HepG2 (cell line): Measurements from ENCODE around the gene CDCA5. TPM values are rescaled to one million over a fixed set of nuclear protein-coding genes. Genes with fewer than 3 reads are reported as not detected.

ENCODE experiments used
- AHR ChIP-seq: IDR thresholded peaks from 2 replicates; pipeline ENCODE4 v1.6.1; 2018; ENCODE audit warnings: missing genetic modification reagents, missing compliant biosample characterization
- FOXK1 ChIP-seq: sonication (generic); formaldehyde crosslinking; IDR thresholded peaks from 2 replicates; pipeline ENCODE4 v1.4.0; 2020; ENCODE audit warnings: low read depth, missing genetic modification reagents, borderline replicate concordance
- HMG20A ChIP-seq: IDR thresholded peaks from 2 replicates; pipeline ENCODE4 v1.6.1; 2016; ENCODE audit warnings: borderline replicate concordance
- HNRNPL ChIP-seq: fragments of 200-400 bp; formaldehyde crosslinking; IDR thresholded peaks from 2 replicates; pipeline ENCODE4 v1.6.1; 2017; ENCODE audit warnings: mild to moderate bottlenecking, low read depth, low read length
- LBX2 ChIP-seq: sonication (generic); formaldehyde crosslinking; IDR thresholded peaks from 2 replicates; pipeline ENCODE4 v1.5.0; 2020; ENCODE audit warnings: missing genetic modification reagents, mild to moderate bottlenecking, borderline replicate concordance
- MTA1 ChIP-seq: sonication (generic); formaldehyde crosslinking; IDR thresholded peaks from 2 replicates; pipeline ENCODE4 v1.4.0; 2020; ENCODE audit warnings: missing genetic modification reagents, mild to moderate bottlenecking, borderline replicate concordance
- MXD4 ChIP-seq: IDR thresholded peaks from 2 replicates; pipeline ENCODE4 v1.6.1; 2016; ENCODE audit warnings: mild to moderate bottlenecking, missing biosample characterization, missing genetic modification reagents
- NAIF1 ChIP-seq: sonication (generic); formaldehyde crosslinking; IDR thresholded peaks from 2 replicates; pipeline ENCODE4 v1.5.0; 2020; ENCODE audit warnings: mild to moderate bottlenecking, missing genetic modification reagents, borderline replicate concordance
- NR3C1 ChIP-seq: sonication (generic); formaldehyde crosslinking; IDR thresholded peaks from 2 replicates; pipeline ENCODE4 v1.4.0; 2020; ENCODE audit warnings: missing genetic modification reagents
- PRPF4 ChIP-seq: fragments of 200-400 bp; formaldehyde crosslinking; IDR thresholded peaks from 2 replicates; pipeline ENCODE4 v1.6.1; 2016; ENCODE audit warnings: low read length, low read depth; ENCODE audit not compliant: poor library complexity, severe bottlenecking
- REPIN1 ChIP-seq: sonication (generic); formaldehyde crosslinking; IDR thresholded peaks from 2 replicates; pipeline ENCODE4 v1.8.0; 2022; ENCODE audit warnings: missing genetic modification reagents, low read depth, mild to moderate bottlenecking, borderline replicate concordance
- ZFP91 ChIP-seq: sonication (generic); formaldehyde crosslinking; IDR thresholded peaks from 2 replicates; pipeline ENCODE4 v1.9.0; 2022; ENCODE audit warnings: missing genetic modification reagents, mild to moderate bottlenecking, borderline replicate concordance
- ZGPAT ChIP-seq: IDR thresholded peaks from 2 replicates; pipeline ENCODE4 v1.6.1; 2016; ENCODE audit warnings: mild to moderate bottlenecking
- ZNF232 ChIP-seq: sonication (generic); formaldehyde crosslinking; IDR thresholded peaks from 2 replicates; pipeline ENCODE4 v1.4.0; 2020; ENCODE audit warnings: missing genetic modification reagents, borderline replicate concordance
- ZNF263 ChIP-seq: sonication (generic); formaldehyde crosslinking; IDR thresholded peaks from 2 replicates; pipeline ENCODE4 v1.4.0; 2020; ENCODE audit warnings: missing genetic modification reagents
- ZNF543 ChIP-seq: sonication (generic); formaldehyde crosslinking; IDR thresholded peaks from 2 replicates; pipeline ENCODE4 v1.4.0; 2020; ENCODE audit warnings: mild to moderate bottlenecking, missing genetic modification reagents
- ZNF7 ChIP-seq: IDR thresholded peaks from 2 replicates; pipeline ENCODE4 v1.6.1; 2016; ENCODE audit warnings: missing biosample characterization, missing genetic modification reagents
- ZNF776 ChIP-seq: sonication (generic); formaldehyde crosslinking; IDR thresholded peaks from 2 replicates; pipeline ENCODE4 v1.4.0; 2020; ENCODE audit warnings: mild to moderate bottlenecking, missing genetic modification reagents
- polyA plus RNA-seq, 8 experiments: library from polyadenylated mRNA; depleted of rRNA in 3 of 8; stranded (reverse) in 7 of 8; unstranded in 1 of 8; fragments of >200 nt; fragmentation: Illumina TruSeq in 4 of 8; extraction: Trizol in 4 of 8; gene quantifications; 2 replicates each; pipeline versions ENCODE4 v1.2.1 to v1.2.3, GENCODE V29; 2011 to 2016; ENCODE audit warnings: low read depth in 4 of 8, missing spikeins in 1 of 8, mixed read lengths in 1 of 8; ENCODE audit not compliant: insufficient read depth in 1 of 8
- total RNA-seq, 5 experiments: library from RNA; depleted of rRNA; stranded (reverse); fragments of >200 nt; fragmentation: Illumina TruSeq; extraction: Trizol; gene quantifications; 2 replicates each; pipeline ENCODE4 v1.2.3, GENCODE V29; 2016; ENCODE audit warnings: low read depth in 1 of 5
- TF ChIP-seq, protein P1 (sequence below): sonication (generic); formaldehyde crosslinking; IDR thresholded peaks from 2 replicates; pipeline ENCODE4 v1.9.0; 2021; ENCODE audit warnings: missing genetic modification reagents, mild to moderate bottlenecking, borderline replicate concordance
- TF ChIP-seq, protein P2 (sequence below), 2 experiments: sonication (generic) in 1 of 2; formaldehyde crosslinking in 1 of 2; IDR thresholded peaks; 2 replicates each; pipeline versions ENCODE4 v1.5.1 to v1.6.1; 2011 to 2020; ENCODE audit warnings: borderline replicate concordance in 1 of 2, low read depth in 1 of 2, low read length in 1 of 2, mild to moderate bottlenecking in 1 of 2, missing genetic modification reagents in 1 of 2, moderate library complexity in 1 of 2

Gene CDCA5
- total and polyA plus RNA-seq, 2 of the 13 experiments (the other 11 are each of a cell fraction or from before 2014, with no cell fraction given): 13.5 to 50.6 TPM

DNA sequence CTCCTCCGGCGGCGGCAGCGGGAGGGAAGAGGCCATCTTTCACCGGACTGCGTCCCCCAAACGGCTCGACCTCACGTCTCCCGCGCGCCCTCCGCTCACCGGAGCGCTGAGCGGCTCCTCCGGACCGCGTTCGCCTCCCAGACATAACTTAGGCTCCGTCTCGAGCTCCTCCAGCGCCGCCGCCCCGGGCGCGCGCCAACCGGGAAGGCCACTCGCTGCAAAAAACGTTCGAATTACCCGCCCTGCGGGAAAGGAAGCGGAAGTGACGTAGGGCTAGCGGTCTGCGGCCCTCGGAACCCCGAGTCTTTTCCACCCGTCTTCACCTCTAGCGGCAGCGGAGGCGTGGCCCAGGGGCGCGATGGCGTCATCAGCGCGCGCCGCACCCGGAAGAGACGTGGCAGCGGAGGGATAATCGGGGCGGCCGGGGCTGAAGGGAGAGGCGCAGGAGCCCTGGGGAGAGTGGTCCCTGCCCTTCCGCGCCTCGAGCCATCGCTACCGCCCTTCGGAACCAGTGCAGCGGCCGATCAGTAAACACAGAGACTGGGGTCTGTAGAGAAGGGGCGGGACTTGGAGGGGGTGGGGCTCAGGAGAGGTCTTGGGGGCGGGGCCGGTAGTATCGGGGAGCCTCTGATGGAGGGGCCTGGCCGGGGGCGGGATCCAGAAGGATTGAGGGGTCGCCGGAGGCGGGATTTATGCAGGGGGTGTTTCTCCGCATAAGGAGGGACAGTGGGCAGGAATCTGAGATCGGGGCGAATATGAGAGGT lies at the start of gene CDCA5, which contains the start of gene ZFPL1 (continued):
- TF ChIP-seq ZFP91: peak; percentile 90; the same call in 1 of the 2 replicates
- peak; percentile 20; the same call in 1 of the 2 replicates for TF ChIP-seq AHR (CRISPR knock-in tag)
- TF ChIP-seq ZNF776 (CRISPR knock-in tag): no peak
- TF ChIP-seq HNRNPL: 0 out of 2 replicates have a peak, but pooled peaks have one; percentile 56
- TF ChIP-seq, protein P1, sequence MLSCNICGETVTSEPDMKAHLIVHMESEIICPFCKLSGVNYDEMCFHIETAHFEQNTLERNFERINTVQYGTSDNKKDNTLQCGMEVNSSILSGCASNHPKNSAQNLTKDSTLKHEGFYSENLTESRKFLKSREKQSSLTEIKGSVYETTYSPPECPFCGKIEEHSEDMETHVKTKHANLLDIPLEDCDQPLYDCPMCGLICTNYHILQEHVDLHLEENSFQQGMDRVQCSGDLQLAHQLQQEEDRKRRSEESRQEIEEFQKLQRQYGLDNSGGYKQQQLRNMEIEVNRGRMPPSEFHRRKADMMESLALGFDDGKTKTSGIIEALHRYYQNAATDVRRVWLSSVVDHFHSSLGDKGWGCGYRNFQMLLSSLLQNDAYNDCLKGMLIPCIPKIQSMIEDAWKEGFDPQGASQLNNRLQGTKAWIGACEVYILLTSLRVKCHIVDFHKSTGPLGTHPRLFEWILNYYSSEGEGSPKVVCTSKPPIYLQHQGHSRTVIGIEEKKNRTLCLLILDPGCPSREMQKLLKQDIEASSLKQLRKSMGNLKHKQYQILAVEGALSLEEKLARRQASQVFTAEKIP: no peak
- TF ChIP-seq ZNF7 (CRISPR knock-in tag): no peak
- 0 out of 2 replicates have a peak, but pooled peaks have one; percentile 37 for TF ChIP-seq LBX2
- no peak for TF ChIP-seq ZNF232 (CRISPR knock-in tag)
- no peak for TF ChIP-seq ZNF263 (CRISPR knock-in tag)
- TF ChIP-seq HMG20A (CRISPR knock-in tag): no peak
- TF ChIP-seq PRPF4: no peak
- TF ChIP-seq ZGPAT (CRISPR knock-in tag): peak; percentile 95
- TF ChIP-seq, protein P2, sequence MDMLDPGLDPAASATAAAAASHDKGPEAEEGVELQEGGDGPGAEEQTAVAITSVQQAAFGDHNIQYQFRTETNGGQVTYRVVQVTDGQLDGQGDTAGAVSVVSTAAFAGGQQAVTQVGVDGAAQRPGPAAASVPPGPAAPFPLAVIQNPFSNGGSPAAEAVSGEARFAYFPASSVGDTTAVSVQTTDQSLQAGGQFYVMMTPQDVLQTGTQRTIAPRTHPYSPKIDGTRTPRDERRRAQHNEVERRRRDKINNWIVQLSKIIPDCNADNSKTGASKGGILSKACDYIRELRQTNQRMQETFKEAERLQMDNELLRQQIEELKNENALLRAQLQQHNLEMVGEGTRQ (IDR thresholded peaks at IDR 0.05; ENCODE audit: low read depth, low read length): no peak
- TF ChIP-seq, protein P2 (CRISPR knock-in tag; IDR thresholded peaks at IDR 0.05; ENCODE audit: borderline replicate concordance): no peak
- peak; percentile 91 for TF ChIP-seq REPIN1
- peak; percentile 95 for TF ChIP-seq FOXK1 (CRISPR knock-in tag)
- TF ChIP-seq MTA1 (CRISPR knock-in tag): peak; percentile 82
- TF ChIP-seq ZNF543: peak; percentile 91
- TF ChIP-seq MXD4 (CRISPR knock-in tag): peak; percentile 86
- TF ChIP-seq NAIF1: no peak
- TF ChIP-seq NR3C1: no peak
